Keratinocyte (primary cell): Measurements from ENCODE around the gene FCMR. TPM values are rescaled to one million over a fixed set of nuclear protein-coding genes. Genes with fewer than 3 reads are reported as not detected.

ENCODE experiments used
- DNase-seq: peaks from one replicate; pipeline ENCODE4 v3.0.0-alpha.2; 2011; ENCODE audit warnings: low read depth, missing footprints, low spot score
- FAIRE-seq: peaks from 2 replicates; lab custom pipeline; 2011; peaks lifted over from hg19 to GRCh38; lab: Jason Lieb, UNC
- H2AFZ ChIP-seq: 2 replicates; pipeline ENCODE4 v1.6.0; 2012; ENCODE audit warnings: low read length, control low read depth, inconsistent platforms; ENCODE audit not compliant: control insufficient read depth
- H3K27ac ChIP-seq: 2 replicates; pipeline ENCODE4 v1.5.1; 2011; ENCODE audit warnings: low read length; ENCODE audit not compliant: control insufficient read depth, insufficient read depth
- H3K27me3 ChIP-seq: 3 replicates; pipeline ENCODE4 v1.6.0; 2011; ENCODE audit warnings: low read length; ENCODE audit not compliant: control insufficient read depth, insufficient read depth; ENCODE audit errors: extremely low read depth
- H3K36me3 ChIP-seq, 2 experiments: 2 replicates in 1 of 2; 3 replicates in 1 of 2; pipeline ENCODE4 v1.5.1; 2011; ENCODE audit warnings: low read length in 2 of 2, mild to moderate bottlenecking in 1 of 2; ENCODE audit not compliant: control insufficient read depth in 2 of 2, insufficient read depth in 2 of 2; ENCODE audit errors: extremely low read depth in 1 of 2
- H3K4me1 ChIP-seq: 3 replicates; pipeline ENCODE4 v1.5.1; 2011; ENCODE audit warnings: low read length; ENCODE audit not compliant: control insufficient read depth, insufficient read depth; ENCODE audit errors: extremely low read depth
- H3K4me2 ChIP-seq: 3 replicates; pipeline ENCODE4 v1.6.0; 2011; ENCODE audit warnings: low read depth, low read length; ENCODE audit not compliant: control insufficient read depth, insufficient read depth; ENCODE audit errors: extremely low read depth
- H3K4me3 ChIP-seq, 3 experiments: fragments of 200-600 bp in 1 of 3; sonication (generic) in 1 of 3; 2 replicates in 2 of 3; 3 replicates in 1 of 3; pipeline ENCODE4 v1.5.1; 2011 to 2016; ENCODE audit warnings: low read length in 3 of 3, mild to moderate bottlenecking in 3 of 3, control low read depth in 2 of 3, inconsistent platforms in 1 of 3, low read depth in 1 of 3, mixed read lengths in 1 of 3, mixed run types in 1 of 3, moderate library complexity in 1 of 3; ENCODE audit not compliant: control insufficient read depth in 2 of 3, insufficient read depth in 2 of 3; ENCODE audit errors: extremely low read depth in 1 of 3
- H3K79me2 ChIP-seq: 2 replicates; pipeline ENCODE4 v1.6.0; 2012; ENCODE audit warnings: low read length; ENCODE audit not compliant: control insufficient read depth, insufficient read depth
- H3K9ac ChIP-seq: 3 replicates; pipeline ENCODE4 v1.6.0; 2011; ENCODE audit warnings: low read length; ENCODE audit not compliant: control insufficient read depth, insufficient read depth; ENCODE audit errors: extremely low read depth
- H3K9me1 ChIP-seq: 3 replicates; pipeline ENCODE4 v1.6.0; 2011; ENCODE audit warnings: low read length; ENCODE audit not compliant: control insufficient read depth, insufficient read depth; ENCODE audit errors: extremely low read depth
- H3K9me3 ChIP-seq: 2 replicates; pipeline ENCODE4 v1.5.1; 2012; ENCODE audit warnings: low read depth, low read length; ENCODE audit not compliant: control insufficient read depth
- H4K20me1 ChIP-seq: 3 replicates; pipeline ENCODE4 v1.6.0; 2011; ENCODE audit warnings: low read length; ENCODE audit not compliant: control insufficient read depth, insufficient read depth; ENCODE audit errors: extremely low read depth
- EZH2 ChIP-seq: IDR thresholded peaks from one replicate; pipeline ENCODE4 v1.6.1; 2012; ENCODE audit warnings: inconsistent platforms, mild to moderate bottlenecking, low read length, moderate library complexity
- dilution Hi-C: fragments of 300-500 bp; cut with MboI; formaldehyde crosslinking; loops from one replicate; pipeline ENCODE4 v1.7.0; 2020; ENCODE audit warnings: low sequenced_read_pairs; ENCODE audit not compliant: extremely low pct_ligation_motif_present
- polyA plus RNA-seq, 5 experiments: library from polyadenylated mRNA; depleted of rRNA in 3 of 5; stranded (reverse) in 3 of 5; stranded (forward) in 1 of 5; unstranded in 1 of 5; fragments of >200 nt; gene quantifications; 1 replicate in 1 of 5; 2 replicates in 3 of 5; 3 replicates in 1 of 5; pipeline versions ENCODE4 v1.2.1 to v1.2.3, GENCODE V29; 2011 to 2012; ENCODE audit warnings: missing spikeins in 2 of 5, low read depth in 1 of 5, low replicate concordance in 1 of 5
- TF ChIP-seq, protein P1 (sequence below), 3 experiments: IDR thresholded peaks in 1 of 3; conservative IDR thresholded peaks in 1 of 3; optimal IDR thresholded peaks in 1 of 3; 2 replicates in 2 of 3; 3 replicates in 1 of 3; pipeline versions ENCODE3 to v1.5.1; 2011; ENCODE audit warnings: low read length in 3 of 3, mild to moderate bottlenecking in 3 of 3, moderate library complexity in 2 of 3, control low read depth in 1 of 3, inconsistent platforms in 1 of 3; ENCODE audit not compliant: insufficient read depth in 2 of 3; ENCODE audit errors: extremely low read depth in 1 of 3

Gene FCMR
- polyA plus RNA-seq, 1 donor (not counting 4 experiments of a cell fraction or from before 2014, with no cell fraction given) = 1.8 TPM

DNA sequence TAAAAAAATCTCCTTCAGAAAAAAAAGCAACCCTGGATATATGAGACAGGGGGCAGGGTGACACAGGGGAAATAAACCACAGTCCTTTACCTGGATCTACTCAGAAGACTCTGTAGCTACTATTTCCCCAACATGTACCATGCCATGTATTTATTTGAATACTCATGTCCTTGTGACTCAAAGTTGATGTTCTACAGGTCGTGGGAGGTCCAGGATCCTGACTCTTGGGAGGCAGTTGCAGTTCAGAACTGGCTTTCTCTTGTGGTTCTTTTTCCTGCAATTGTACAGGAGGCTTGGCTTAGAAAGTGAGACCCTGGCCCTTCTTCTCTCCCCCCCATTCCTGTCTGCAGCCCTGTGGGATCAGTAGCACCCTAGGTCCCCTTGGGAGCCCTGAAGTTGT lies 30.3 kb downstream of the FCMR start:
- Histone ChIP-seq H3K79me2 (no peaks in the 10 kb centered on the region), H3K4me3 (no peak overlapping the region), H3K27me3 (no peaks in the 10 kb centered on the region), H3K4me2 (no peak overlapping the region), H3K27ac (peak overlapping the region; percentile 100), H2AFZ (no peak overlapping the region), H3K9ac (peak overlapping the region; percentile 92), H4K20me1 (no peaks in the 10 kb centered on the region), H3K9me3 (no peaks in the 10 kb centered on the region), H3K9me1 (no peaks in the 10 kb centered on the region), H3K36me3 (no peaks in the 10 kb centered on the region), H3K4me1 (peaks cover 81% of the 10 kb centered on the region)
- FAIRE-seq (peak; percentile 69), DNase-seq (no peak)
- dilution Hi-C loops = no loop called here
- TF ChIP-seq, protein P1, sequence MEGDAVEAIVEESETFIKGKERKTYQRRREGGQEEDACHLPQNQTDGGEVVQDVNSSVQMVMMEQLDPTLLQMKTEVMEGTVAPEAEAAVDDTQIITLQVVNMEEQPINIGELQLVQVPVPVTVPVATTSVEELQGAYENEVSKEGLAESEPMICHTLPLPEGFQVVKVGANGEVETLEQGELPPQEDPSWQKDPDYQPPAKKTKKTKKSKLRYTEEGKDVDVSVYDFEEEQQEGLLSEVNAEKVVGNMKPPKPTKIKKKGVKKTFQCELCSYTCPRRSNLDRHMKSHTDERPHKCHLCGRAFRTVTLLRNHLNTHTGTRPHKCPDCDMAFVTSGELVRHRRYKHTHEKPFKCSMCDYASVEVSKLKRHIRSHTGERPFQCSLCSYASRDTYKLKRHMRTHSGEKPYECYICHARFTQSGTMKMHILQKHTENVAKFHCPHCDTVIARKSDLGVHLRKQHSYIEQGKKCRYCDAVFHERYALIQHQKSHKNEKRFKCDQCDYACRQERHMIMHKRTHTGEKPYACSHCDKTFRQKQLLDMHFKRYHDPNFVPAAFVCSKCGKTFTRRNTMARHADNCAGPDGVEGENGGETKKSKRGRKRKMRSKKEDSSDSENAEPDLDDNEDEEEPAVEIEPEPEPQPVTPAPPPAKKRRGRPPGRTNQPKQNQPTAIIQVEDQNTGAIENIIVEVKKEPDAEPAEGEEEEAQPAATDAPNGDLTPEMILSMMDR (optimal IDR thresholded peaks at IDR 0.05 in 1 of 3, IDR thresholded peaks at IDR 0.05 in 1 of 3, conservative IDR thresholded peaks at IDR 0.05 in 1 of 3; ENCODE audit: extremely low read depth in 1 of 3, insufficient read depth in 2 of 3, low read length in 3 of 3) = no peak
- TF ChIP-seq EZH2 = no peak

DNA sequence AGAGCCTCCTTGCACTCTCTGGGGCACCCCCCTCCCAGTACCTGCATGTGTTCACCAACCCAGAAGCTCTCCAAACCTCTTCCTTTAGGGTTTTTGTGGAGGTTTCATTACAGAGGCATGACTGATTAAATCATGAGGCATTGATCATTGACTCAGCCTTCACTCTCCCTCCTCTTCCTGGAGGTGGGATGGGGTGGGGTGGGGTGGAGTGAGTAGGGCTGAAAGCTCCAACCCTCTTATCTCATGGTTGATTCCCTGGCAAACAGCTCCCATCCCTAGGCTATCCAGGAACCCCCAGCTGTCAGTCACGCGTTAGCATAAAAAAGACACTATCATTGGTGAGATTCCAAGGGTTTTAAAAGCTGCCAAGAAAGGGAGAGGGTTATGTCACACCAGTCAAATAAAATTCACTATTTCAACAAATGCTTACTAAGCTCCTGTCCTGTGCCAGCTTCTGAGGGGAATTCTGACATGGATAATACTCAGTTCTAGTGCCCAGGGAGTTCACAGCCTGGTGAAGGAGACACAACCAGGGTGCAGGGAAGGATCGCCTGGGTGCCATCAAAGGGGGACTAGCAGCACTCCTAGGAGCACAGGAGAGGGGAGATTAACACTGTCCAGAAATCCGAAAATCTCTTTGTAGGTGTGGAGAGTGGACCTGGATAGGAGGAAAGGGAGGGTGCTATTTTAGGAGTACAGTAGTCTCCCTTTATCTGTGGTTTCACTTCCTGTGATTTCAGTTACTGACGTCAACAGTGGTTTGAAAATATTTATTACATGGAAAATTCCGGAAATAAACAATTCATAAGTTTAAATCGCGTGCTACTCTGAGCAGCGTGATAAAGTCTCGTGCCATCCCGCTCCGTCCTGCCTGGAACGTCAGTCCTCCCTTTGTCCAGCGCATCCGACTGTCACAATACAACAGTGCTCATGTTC lies 31.3 kb downstream of the FCMR start:
- Histone ChIP-seq H3K4me1 (peaks cover 78% of the 10 kb centered on the region), H2AFZ (no peak overlapping the region), H3K79me2 (no peaks in the 10 kb centered on the region), H3K27me3 (no peaks in the 10 kb centered on the region), H3K27ac (peak overlapping the region; percentile 100), H3K36me3 (no peaks in the 10 kb centered on the region), H3K9me3 (no peaks in the 10 kb centered on the region), H3K9ac (peak overlapping the region; percentile 92), H3K4me3 (peak overlapping the region in 2 of 3 experiments; percentile 40 to 56), H3K9me1 (no peaks in the 10 kb centered on the region), H4K20me1 (no peaks in the 10 kb centered on the region), H3K4me2 (peak overlapping the region; percentile 89)
- dilution Hi-C loops = no loop called here
- TF ChIP-seq, protein P1 (optimal IDR thresholded peaks at IDR 0.05 in 1 of 3, IDR thresholded peaks at IDR 0.05 in 1 of 3, conservative IDR thresholded peaks at IDR 0.05 in 1 of 3; ENCODE audit: extremely low read depth in 1 of 3, insufficient read depth in 2 of 3, low read length in 3 of 3) = no peak
- TF ChIP-seq EZH2 = no peak
- FAIRE-seq (peak; percentile 83), DNase-seq (no peak)
